GM12878 (cell line): ENCODE measurements around the gene RNF11.

Experiments
- BCL3 ChIP-seq: IDR thresholded peaks from 2 replicates; pipeline ENCODE4 v1.6.1; 2011; ENCODE audit warnings: borderline replicate concordance, low read depth, mild to moderate bottlenecking, moderate library complexity, low read length; ENCODE audit not compliant: insufficient read depth, poor library complexity, severe bottlenecking
- CHD4 ChIP-seq: fragments of 200-600 bp; sonication (generic); IDR thresholded peaks from 2 replicates; pipeline ENCODE4 v1.6.1; 2016; ENCODE audit warnings: mild to moderate bottlenecking
- KLF5 ChIP-seq: fragments of 450-650 bp; IDR thresholded peaks from 2 replicates; pipeline ENCODE4 v1.6.1; 2014; ENCODE audit warnings: mild to moderate bottlenecking; ENCODE audit not compliant: partially characterized antibody
- MTA3 ChIP-seq: IDR thresholded peaks from 2 replicates; pipeline ENCODE4 v1.6.1; 2012; ENCODE audit warnings: low read length, inconsistent platforms, borderline replicate concordance
- MYC ChIP-seq: IDR thresholded peaks from 2 replicates; pipeline ENCODE4 v1.6.1; 2011; ENCODE audit warnings: mild to moderate bottlenecking, low read length, moderate library complexity, inconsistent platforms; ENCODE audit not compliant: insufficient read depth, insufficient replicate concordance, insufficient read length, severe bottlenecking
- SREBF2 ChIP-seq: IDR thresholded peaks from 2 replicates; pipeline ENCODE4 v1.6.1; 2012; ENCODE audit warnings: mild to moderate bottlenecking, low read length
- ZZZ3 ChIP-seq: IDR thresholded peaks from 2 replicates; pipeline ENCODE4 v1.6.1; 2011; ENCODE audit warnings: low read depth; ENCODE audit not compliant: control insufficient read depth, insufficient read length
- TF ChIP-seq, protein P1 (sequence below), 3 experiments: IDR thresholded peaks in 2 of 3; conservative IDR thresholded peaks in 1 of 3; 2 replicates each; pipeline ENCODE4 v1.5.1; 2011; ENCODE audit warnings: low read depth in 3 of 3, low read length in 3 of 3, mild to moderate bottlenecking in 3 of 3, control low read depth in 2 of 3, moderate library complexity in 2 of 3, inconsistent platforms in 1 of 3, mixed read lengths in 1 of 3; ENCODE audit not compliant: control insufficient read depth in 2 of 3, insufficient read depth in 1 of 3; ENCODE audit errors: extremely low read depth in 1 of 3

DNA sequence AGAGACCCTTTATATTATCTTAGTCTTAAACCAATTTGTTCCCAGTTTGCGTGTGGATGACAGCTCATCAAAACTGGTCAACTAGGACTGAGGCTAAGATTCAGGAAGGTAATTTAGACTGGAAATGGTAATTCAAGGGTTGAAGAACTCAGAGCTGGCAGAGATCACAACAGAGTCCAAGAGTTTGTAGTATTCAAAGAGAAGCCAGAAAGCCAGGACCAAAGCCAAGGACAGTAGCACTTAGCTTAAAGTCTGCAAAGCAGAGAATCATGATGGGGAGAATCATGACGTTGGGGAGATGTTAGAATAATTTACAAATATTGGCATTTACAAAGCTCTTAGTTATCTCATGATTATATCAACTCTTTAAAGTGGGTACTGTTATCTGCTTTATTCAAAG lies 32.6 kb downstream of the RNF11 start:
- TF ChIP-seq, protein P1, sequence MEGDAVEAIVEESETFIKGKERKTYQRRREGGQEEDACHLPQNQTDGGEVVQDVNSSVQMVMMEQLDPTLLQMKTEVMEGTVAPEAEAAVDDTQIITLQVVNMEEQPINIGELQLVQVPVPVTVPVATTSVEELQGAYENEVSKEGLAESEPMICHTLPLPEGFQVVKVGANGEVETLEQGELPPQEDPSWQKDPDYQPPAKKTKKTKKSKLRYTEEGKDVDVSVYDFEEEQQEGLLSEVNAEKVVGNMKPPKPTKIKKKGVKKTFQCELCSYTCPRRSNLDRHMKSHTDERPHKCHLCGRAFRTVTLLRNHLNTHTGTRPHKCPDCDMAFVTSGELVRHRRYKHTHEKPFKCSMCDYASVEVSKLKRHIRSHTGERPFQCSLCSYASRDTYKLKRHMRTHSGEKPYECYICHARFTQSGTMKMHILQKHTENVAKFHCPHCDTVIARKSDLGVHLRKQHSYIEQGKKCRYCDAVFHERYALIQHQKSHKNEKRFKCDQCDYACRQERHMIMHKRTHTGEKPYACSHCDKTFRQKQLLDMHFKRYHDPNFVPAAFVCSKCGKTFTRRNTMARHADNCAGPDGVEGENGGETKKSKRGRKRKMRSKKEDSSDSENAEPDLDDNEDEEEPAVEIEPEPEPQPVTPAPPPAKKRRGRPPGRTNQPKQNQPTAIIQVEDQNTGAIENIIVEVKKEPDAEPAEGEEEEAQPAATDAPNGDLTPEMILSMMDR (IDR thresholded peaks at IDR 0.05 in 2 of 3, conservative IDR thresholded peaks at IDR 0.05 in 1 of 3; ENCODE audit: control insufficient read depth in 2 of 3, extremely low read depth in 1 of 3, insufficient read depth in 1 of 3, low read depth in 3 of 3, low read length in 3 of 3), result no peak
- no peak for TF ChIP-seq MYC
- TF ChIP-seq ZZZ3, result no peak
- TF ChIP-seq MTA3, result no peak
- TF ChIP-seq CHD4, result no peak
- TF ChIP-seq SREBF2, result no peak
- no peak for TF ChIP-seq BCL3
- TF ChIP-seq KLF5, result no peak
